GM23338 (cell line): ENCODE data around the gene SLC4A9. TPM values are rescaled to one million over a fixed set of nuclear protein-coding genes. Genes with fewer than 3 reads are reported as not detected.

ENCODE experiments used
- ATAC-seq: fragments of 200-7000 bp; cut with Tn5 transposase; 3 replicates; pipeline ENCODE4 v1.9.1; 2020
- DNase-seq: peaks from one replicate; pipeline ENCODE4 v3.0.0-alpha.2; 2015; ENCODE audit warnings: low spot score
- H2AFZ ChIP-seq: fragments of 200-600 bp; sonication (generic); 2 replicates; pipeline ENCODE4 v1.8.0; 2016; ENCODE audit warnings: antibody characterized with exemption, mild to moderate bottlenecking, moderate library complexity
- H3F3A ChIP-seq: fragments of 200-600 bp; sonication (generic); replicated peaks from 2 replicates; pipeline ENCODE4 v1.8.0; 2017; ENCODE audit warnings: antibody characterized with exemption, mixed run types, low read depth
- H3K27ac ChIP-seq: fragments of 200-600 bp; sonication (generic); 2 replicates; pipeline ENCODE4 v1.6.1; 2016; ENCODE audit warnings: low read depth
- H3K27me3 ChIP-seq: fragments of 200-600 bp; sonication (generic); 2 replicates; pipeline ENCODE4 v1.8.0; 2016; ENCODE audit warnings: mild to moderate bottlenecking, mixed run types, moderate library complexity; ENCODE audit not compliant: insufficient read depth
- H3K36me3 ChIP-seq: fragments of 200-600 bp; sonication (generic); 2 replicates; pipeline ENCODE4 v1.8.0; 2016; ENCODE audit warnings: mild to moderate bottlenecking; ENCODE audit not compliant: insufficient read depth
- H3K4me1 ChIP-seq: fragments of 200-600 bp; sonication (generic); 2 replicates; pipeline ENCODE4 v1.8.0; 2016; ENCODE audit warnings: mild to moderate bottlenecking, moderate library complexity; ENCODE audit not compliant: insufficient read depth
- H3K4me2 ChIP-seq: fragments of 200-600 bp; sonication (generic); 2 replicates; pipeline ENCODE4 v1.7.1; 2017; ENCODE audit warnings: mixed run types
- H3K4me3 ChIP-seq: fragments of 200-600 bp; sonication (generic); 2 replicates; pipeline ENCODE4 v1.6.1; 2016; ENCODE audit warnings: mixed run types
- H3K79me2 ChIP-seq: fragments of 200-600 bp; sonication (generic); replicated peaks from 2 replicates; pipeline ENCODE4 v1.8.0; 2017; ENCODE audit warnings: mild to moderate bottlenecking; ENCODE audit not compliant: insufficient read depth
- H3K9me2 ChIP-seq: fragments of 200-600 bp; sonication (generic); 2 replicates; pipeline ENCODE4 v1.8.0; 2017; ENCODE audit not compliant: insufficient read depth
- H4K20me1 ChIP-seq: fragments of 200-600 bp; sonication (generic); replicated peaks from 2 replicates; pipeline ENCODE4 v1.8.0; 2017; ENCODE audit warnings: mild to moderate bottlenecking; ENCODE audit not compliant: insufficient read depth
- H3K27ac Mint-ChIP-seq: 2 replicates; pipeline ENCODE4 v1.8.0; 2020; ENCODE audit warnings: inconsistent platforms, mild to moderate bottlenecking, moderate library complexity, mixed read lengths
- H3K27me3 Mint-ChIP-seq: 3 replicates; pipeline ENCODE4 v1.8.0; 2022; ENCODE audit warnings: low read depth, mild to moderate bottlenecking, moderate library complexity, mixed read lengths, inconsistent platforms; ENCODE audit not compliant: insufficient read depth, poor library complexity
- H3K36me3 Mint-ChIP-seq: 3 replicates; pipeline ENCODE4 v1.8.0; 2021; ENCODE audit warnings: low read depth, mild to moderate bottlenecking, inconsistent platforms, moderate library complexity, mixed read lengths
- H3K4me1 Mint-ChIP-seq: 3 replicates; pipeline ENCODE4 v1.8.0; 2020; ENCODE audit warnings: mild to moderate bottlenecking, inconsistent platforms, mixed read lengths
- H3K4me3 Mint-ChIP-seq: 3 replicates; pipeline ENCODE4 v1.8.0; 2021; ENCODE audit warnings: moderate library complexity, mild to moderate bottlenecking, inconsistent platforms, mixed read lengths
- H3K9me3 Mint-ChIP-seq: 3 replicates; pipeline ENCODE4 v1.8.0; 2020; ENCODE audit warnings: moderate library complexity, mild to moderate bottlenecking, inconsistent platforms, mixed read lengths
- CREB1 ChIP-seq: fragments of 250-450 bp; sonication (Bioruptor Pico); IDR thresholded peaks from 2 replicates; pipeline ENCODE4 v1.5.0; 2020; ENCODE audit warnings: low read depth, mild to moderate bottlenecking, moderate library complexity
- EZH2phosphoT487 ChIP-seq: fragments of 200-600 bp; sonication (generic); IDR thresholded peaks from one replicate; pipeline ENCODE4 v1.8.1; 2018; ENCODE audit warnings: antibody characterized with exemption; ENCODE audit not compliant: unreplicated experiment
- JUNB ChIP-seq: IDR thresholded peaks from one replicate; pipeline ENCODE4 v1.6.1; 2016; ENCODE audit warnings: antibody characterized with exemption; ENCODE audit not compliant: unreplicated experiment
- POLR2AphosphoS5 ChIP-seq: IDR thresholded peaks from 2 replicates; pipeline ENCODE4 v1.6.1; 2016; ENCODE audit warnings: antibody characterized with exemption, low read depth
- STAT1 ChIP-seq: IDR thresholded peaks from one replicate; pipeline ENCODE4 v1.6.1; 2016; ENCODE audit warnings: antibody characterized with exemption; ENCODE audit not compliant: unreplicated experiment
- ZNF114 ChIP-seq: fragments of 250-450 bp; sonication (Bioruptor Pico); IDR thresholded peaks from 2 replicates; pipeline ENCODE4 v1.5.0; 2020; ENCODE audit warnings: mild to moderate bottlenecking, moderate library complexity
- ZNF331 ChIP-seq: fragments of 250-450 bp; sonication (Bioruptor Pico); IDR thresholded peaks from 2 replicates; pipeline ENCODE4 v1.5.0; 2020; ENCODE audit warnings: low read depth, mild to moderate bottlenecking, moderate library complexity
- polyA plus RNA-seq: library from polyadenylated mRNA; unstranded; fragments of >200 nt; fragmentation: Nextera tagmentation; extraction: Ambion mirVana; gene quantifications from 2 replicates; pipeline ENCODE4 v1.2.1, GENCODE V29; 2016
- total RNA-seq: library from RNA; depleted of rRNA; stranded (reverse); fragments of >200 nt; shearing (Covaris generic); gene quantifications from 2 replicates; pipeline ENCODE4 v1.2.3, GENCODE V29; 2014
- TF ChIP-seq, protein P1 (sequence below): IDR thresholded peaks from one replicate; pipeline ENCODE4 v1.6.1; 2018; ENCODE audit warnings: antibody characterized with exemption; ENCODE audit not compliant: unreplicated experiment
- TF ChIP-seq, protein P2 (sequence below), 2 experiments: fragments of 200-600 bp in 1 of 2; sonication (generic) in 1 of 2; conservative IDR thresholded peaks; 2 replicates each; pipeline versions ENCODE4 v1.5.1 to v1.6.1; 2016 to 2017; ENCODE audit warnings: antibody characterized with exemption in 2 of 2, low read depth in 2 of 2, mild to moderate bottlenecking in 2 of 2, moderate library complexity in 1 of 2
- TF ChIP-seq, protein P3 (sequence below): IDR thresholded peaks from 2 replicates; pipeline ENCODE4 v1.6.1; 2016; ENCODE audit warnings: antibody characterized with exemption

Gene SLC4A9
- total and polyA plus RNA-seq, 2 experiments from 2014 or later = 0.08 TPM; not detected in 1

DNA sequence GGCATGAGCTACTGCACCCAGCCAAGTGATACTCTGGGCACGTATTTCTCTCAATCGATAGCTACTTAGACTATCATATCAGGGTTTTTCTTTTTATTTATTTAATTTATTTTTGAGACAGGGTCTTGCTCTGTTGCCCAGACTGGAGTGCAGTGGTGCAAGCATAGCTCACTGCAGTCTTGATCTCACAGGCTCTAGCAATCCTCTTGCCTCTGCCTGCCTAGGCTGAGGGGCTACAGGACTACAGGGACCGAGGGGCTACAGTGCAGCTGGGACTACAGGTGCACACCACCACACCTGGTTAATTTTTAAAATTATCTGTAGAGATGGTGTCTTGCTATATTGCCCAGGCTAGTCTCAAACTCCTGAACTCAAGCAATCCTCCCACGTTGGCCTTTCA, 21.4 kb downstream of the SLC4A9 start (continued):
- TF ChIP-seq, protein P1, sequence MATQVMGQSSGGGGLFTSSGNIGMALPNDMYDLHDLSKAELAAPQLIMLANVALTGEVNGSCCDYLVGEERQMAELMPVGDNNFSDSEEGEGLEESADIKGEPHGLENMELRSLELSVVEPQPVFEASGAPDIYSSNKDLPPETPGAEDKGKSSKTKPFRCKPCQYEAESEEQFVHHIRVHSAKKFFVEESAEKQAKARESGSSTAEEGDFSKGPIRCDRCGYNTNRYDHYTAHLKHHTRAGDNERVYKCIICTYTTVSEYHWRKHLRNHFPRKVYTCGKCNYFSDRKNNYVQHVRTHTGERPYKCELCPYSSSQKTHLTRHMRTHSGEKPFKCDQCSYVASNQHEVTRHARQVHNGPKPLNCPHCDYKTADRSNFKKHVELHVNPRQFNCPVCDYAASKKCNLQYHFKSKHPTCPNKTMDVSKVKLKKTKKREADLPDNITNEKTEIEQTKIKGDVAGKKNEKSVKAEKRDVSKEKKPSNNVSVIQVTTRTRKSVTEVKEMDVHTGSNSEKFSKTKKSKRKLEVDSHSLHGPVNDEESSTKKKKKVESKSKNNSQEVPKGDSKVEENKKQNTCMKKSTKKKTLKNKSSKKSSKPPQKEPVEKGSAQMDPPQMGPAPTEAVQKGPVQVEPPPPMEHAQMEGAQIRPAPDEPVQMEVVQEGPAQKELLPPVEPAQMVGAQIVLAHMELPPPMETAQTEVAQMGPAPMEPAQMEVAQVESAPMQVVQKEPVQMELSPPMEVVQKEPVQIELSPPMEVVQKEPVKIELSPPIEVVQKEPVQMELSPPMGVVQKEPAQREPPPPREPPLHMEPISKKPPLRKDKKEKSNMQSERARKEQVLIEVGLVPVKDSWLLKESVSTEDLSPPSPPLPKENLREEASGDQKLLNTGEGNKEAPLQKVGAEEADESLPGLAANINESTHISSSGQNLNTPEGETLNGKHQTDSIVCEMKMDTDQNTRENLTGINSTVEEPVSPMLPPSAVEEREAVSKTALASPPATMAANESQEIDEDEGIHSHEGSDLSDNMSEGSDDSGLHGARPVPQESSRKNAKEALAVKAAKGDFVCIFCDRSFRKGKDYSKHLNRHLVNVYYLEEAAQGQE = no peak
- TF ChIP-seq STAT1 (no peak), ZNF114 (CRISPR knock-in tag) (no peak)

DNA sequence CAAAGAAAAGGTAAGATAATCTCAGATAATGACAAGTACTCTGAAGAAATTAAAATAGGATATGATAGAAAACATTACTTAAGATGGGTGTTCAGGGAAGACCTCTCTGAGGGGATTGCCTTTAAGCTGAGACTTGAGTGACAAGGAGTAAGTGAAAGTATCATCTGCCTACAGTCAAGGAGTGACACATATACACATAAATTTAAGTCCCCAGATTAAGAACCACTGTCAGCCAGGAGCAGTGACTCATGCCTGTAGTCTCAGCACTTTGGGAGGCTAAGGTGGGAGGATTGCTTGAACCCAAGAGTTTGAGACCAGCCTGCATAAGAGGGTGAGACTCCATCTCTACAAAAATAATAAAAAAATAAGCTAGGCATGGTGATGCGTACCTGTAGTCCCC, 22.0 kb downstream of the SLC4A9 start:
- Mint-ChIP-seq H3K36me3 (no peaks in the 10 kb centered on the region), H3K9me3 (no peaks in the 10 kb centered on the region), H3K27ac (no peak overlapping the region), H3K27me3 (peaks cover 5% of the 10 kb centered on the region), H3K4me1 (no peaks in the 10 kb centered on the region), H3K4me3 (no peak overlapping the region)
- H3F3A ChIP-seq = no peaks in the 10 kb centered on the region
- H3K4me3 ChIP-seq = no peak overlapping the region
- ATAC-seq = no peak
- no peaks in the 10 kb centered on the region; the same call in 1 of the 2 replicates for H4K20me1 ChIP-seq
- no peaks in the 10 kb centered on the region for H3K36me3 ChIP-seq
- no peak overlapping the region for H3K27ac ChIP-seq
- H3K27me3 ChIP-seq = no peaks in the 10 kb centered on the region
- H3K79me2 ChIP-seq = no peaks in the 10 kb centered on the region
- no peak overlapping the region for H2AFZ ChIP-seq
- H3K4me2 ChIP-seq = no peak overlapping the region
- H3K9me2 ChIP-seq = no peaks in the 10 kb centered on the region
- DNase-seq = no peak
- H3K4me1 ChIP-seq = no peaks in the 10 kb centered on the region
- no peak for TF ChIP-seq EZH2phosphoT487
- no peak for TF ChIP-seq POLR2AphosphoS5
- TF ChIP-seq, protein P2, sequence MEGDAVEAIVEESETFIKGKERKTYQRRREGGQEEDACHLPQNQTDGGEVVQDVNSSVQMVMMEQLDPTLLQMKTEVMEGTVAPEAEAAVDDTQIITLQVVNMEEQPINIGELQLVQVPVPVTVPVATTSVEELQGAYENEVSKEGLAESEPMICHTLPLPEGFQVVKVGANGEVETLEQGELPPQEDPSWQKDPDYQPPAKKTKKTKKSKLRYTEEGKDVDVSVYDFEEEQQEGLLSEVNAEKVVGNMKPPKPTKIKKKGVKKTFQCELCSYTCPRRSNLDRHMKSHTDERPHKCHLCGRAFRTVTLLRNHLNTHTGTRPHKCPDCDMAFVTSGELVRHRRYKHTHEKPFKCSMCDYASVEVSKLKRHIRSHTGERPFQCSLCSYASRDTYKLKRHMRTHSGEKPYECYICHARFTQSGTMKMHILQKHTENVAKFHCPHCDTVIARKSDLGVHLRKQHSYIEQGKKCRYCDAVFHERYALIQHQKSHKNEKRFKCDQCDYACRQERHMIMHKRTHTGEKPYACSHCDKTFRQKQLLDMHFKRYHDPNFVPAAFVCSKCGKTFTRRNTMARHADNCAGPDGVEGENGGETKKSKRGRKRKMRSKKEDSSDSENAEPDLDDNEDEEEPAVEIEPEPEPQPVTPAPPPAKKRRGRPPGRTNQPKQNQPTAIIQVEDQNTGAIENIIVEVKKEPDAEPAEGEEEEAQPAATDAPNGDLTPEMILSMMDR (conservative IDR thresholded peaks at IDR 0.05; ENCODE audit: low read depth in 2 of 2) = no peak
- TF ChIP-seq JUNB = no peak
- no peak for TF ChIP-seq ZNF114 (CRISPR knock-in tag)
- TF ChIP-seq, protein P1 = no peak
- TF ChIP-seq ZNF331 (CRISPR knock-in tag) = no peak
- TF ChIP-seq STAT1 = no peak
- TF ChIP-seq CREB1 = no peak
- TF ChIP-seq, protein P3, sequence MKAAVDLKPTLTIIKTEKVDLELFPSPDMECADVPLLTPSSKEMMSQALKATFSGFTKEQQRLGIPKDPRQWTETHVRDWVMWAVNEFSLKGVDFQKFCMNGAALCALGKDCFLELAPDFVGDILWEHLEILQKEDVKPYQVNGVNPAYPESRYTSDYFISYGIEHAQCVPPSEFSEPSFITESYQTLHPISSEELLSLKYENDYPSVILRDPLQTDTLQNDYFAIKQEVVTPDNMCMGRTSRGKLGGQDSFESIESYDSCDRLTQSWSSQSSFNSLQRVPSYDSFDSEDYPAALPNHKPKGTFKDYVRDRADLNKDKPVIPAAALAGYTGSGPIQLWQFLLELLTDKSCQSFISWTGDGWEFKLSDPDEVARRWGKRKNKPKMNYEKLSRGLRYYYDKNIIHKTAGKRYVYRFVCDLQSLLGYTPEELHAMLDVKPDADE = no peak
